Uterus (tissue), 4 donors: ENCODE data around the gene EEF1AKMT2. TPM values are rescaled to one million over a fixed set of nuclear protein-coding genes. Genes with fewer than 3 reads are reported as not detected.

ENCODE experiments used
- small RNA-seq: library from RNA; depleted of rRNA; stranded (forward); fragments of <200 nt; gene quantifications from one replicate; pipeline ENCODE3, GENCODE V24; 2016
- total RNA-seq, 4 donors: library from RNA; depleted of rRNA in 3 of 4; stranded (reverse); fragments of >200 nt in 3 of 4; gene quantifications; one replicate each; pipeline versions ENCODE4 v1.1.0 to v1.2.4, GENCODE V29; 2014 to 2023
- donor health status: DM: yes; HTN: yes; CAD: no.

The EEF1AKMT2 gene
- total RNA-seq, 4 donors from 2014 or later, result 17.9 to 60.6 (median 40.7) TPM

Small RNAs within 50 kb of the gene (small RNA-seq; reads per million reads assigned to genes)
- gene RF00019, result not detected

Other genes starting within 250 kb of the EEF1AKMT2 start
- 10 to 100 TPM; 10.9 to 94.3 (median 67.8) TPM for gene FAM53B, start 47.5 kb downstream of the EEF1AKMT2 start, total RNA-seq
- 10 to 100 TPM in 3 of 4 donors, 1 to 10 TPM in 1; 3.8 to 36.6 (median 19.9) TPM for gene ABRAXAS2, start 9.9 kb upstream of the EEF1AKMT2 start, total RNA-seq
- 10 to 100 TPM; 14.9 to 55.3 (median 28.3) TPM for gene ZRANB1, start 150.2 kb upstream of the EEF1AKMT2 start, total RNA-seq